VCaP (cell line): ENCODE data around the gene ABCA3.

ENCODE experiments used
- H3K27ac ChIP-seq: fragments of 450-650 bp; 2 replicates; pipeline ENCODE4 v1.5.1; 2017
- TF ChIP-seq, protein P1 (sequence below): fragments of 450-650 bp; conservative IDR thresholded peaks from 2 replicates; pipeline ENCODE4 v1.5.1; 2017; ENCODE audit warnings: mild to moderate bottlenecking, moderate library complexity

Gene ABCA3

DNA sequence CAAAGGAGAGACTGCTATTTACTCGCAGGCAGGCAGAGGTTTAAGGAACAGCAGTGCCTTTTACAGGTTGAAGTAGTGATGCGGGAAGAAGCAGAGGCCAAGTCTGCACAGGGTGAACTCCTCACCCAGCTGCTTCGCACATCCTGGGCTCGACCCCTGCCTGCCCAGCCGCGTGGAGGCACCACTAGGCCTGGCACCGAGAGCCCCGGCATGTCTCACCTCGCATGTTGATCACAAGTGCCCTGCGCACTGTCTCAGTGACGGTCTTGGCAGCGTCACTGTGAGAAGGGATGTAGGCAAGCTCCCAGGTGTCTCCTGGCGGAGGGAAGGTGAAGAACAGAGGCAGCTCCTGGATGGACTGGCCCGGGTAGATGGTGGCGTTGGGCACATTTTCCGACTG is 14.7 kb downstream of the ABCA3 start:
- TF ChIP-seq, protein P1, sequence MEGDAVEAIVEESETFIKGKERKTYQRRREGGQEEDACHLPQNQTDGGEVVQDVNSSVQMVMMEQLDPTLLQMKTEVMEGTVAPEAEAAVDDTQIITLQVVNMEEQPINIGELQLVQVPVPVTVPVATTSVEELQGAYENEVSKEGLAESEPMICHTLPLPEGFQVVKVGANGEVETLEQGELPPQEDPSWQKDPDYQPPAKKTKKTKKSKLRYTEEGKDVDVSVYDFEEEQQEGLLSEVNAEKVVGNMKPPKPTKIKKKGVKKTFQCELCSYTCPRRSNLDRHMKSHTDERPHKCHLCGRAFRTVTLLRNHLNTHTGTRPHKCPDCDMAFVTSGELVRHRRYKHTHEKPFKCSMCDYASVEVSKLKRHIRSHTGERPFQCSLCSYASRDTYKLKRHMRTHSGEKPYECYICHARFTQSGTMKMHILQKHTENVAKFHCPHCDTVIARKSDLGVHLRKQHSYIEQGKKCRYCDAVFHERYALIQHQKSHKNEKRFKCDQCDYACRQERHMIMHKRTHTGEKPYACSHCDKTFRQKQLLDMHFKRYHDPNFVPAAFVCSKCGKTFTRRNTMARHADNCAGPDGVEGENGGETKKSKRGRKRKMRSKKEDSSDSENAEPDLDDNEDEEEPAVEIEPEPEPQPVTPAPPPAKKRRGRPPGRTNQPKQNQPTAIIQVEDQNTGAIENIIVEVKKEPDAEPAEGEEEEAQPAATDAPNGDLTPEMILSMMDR: no peak
- no peak overlapping the region for H3K27ac ChIP-seq

DNA sequence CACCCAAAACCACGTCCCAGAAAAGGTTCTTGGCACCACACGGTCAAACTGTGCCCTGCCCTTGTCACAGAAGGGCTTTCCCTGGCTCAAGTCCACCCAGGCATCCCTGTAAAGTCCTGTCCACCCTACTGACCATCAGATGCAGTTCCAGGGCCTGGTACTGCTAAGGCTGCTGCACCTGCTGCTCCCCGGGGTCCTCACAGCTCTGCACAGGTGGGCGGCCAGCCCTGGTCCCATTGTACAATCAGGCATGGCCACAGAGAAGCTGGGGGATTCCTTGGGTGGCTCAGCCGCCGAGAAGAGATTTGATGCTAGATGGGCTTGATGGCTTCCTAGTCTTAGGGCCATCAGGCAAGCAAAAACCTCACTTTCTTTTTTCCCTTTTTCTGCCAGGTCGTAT is 15.3 kb downstream of the ABCA3 start:
- TF ChIP-seq, protein P1: no peak
- H3K27ac ChIP-seq: no peak overlapping the region

DNA sequence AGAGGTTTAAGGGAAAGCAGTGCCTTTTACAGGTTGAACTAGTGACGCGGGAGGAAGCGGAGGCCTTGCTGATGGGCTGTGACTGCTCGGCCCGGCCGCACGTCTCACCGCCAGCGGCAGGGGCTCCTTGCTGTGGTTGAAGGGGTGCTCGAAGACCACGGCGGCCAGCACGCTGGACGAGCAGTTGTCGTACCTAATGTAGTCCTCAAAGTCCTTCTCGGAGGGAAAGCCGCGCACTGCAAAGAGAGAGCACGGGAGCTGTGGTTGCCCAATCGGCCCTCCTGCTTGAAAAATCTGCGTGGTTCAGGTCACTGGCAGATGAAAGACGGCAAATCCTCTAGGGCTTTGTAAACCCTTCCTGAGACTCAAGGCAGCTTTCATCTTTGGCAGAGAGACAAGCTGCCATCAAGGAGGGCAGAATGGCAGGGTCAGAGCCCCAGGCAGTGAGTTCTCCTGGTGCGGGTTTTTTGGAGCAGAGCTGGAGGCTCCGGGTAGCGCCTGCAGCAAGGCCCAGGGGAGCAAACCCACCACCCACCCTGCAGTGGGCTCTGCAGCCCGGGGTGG is 16.1 kb downstream of the ABCA3 start:
- H3K27ac ChIP-seq: no peak overlapping the region
- TF ChIP-seq, protein P1: no peak

DNA sequence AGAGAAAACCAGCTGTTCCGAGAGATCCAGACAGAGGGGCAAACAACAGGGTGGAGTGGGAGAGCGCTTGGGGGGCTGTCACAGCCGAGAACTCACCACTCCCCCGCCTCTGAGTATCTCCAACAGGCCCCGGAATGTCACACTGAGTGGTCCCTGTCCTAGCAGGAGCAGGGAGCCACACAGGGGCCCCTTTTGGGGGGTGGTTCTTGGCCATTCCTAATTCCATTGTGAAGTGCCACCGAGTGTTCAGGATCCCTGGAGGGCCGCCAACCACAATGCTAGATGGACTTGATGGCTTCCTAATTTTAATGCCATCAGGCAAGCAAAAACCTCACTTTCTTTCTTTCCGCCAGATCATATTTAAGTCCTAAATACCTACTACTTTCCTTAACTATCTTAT is 16.8 kb downstream of the ABCA3 start:
- no peak overlapping the region for H3K27ac ChIP-seq
- TF ChIP-seq, protein P1: no peak

DNA sequence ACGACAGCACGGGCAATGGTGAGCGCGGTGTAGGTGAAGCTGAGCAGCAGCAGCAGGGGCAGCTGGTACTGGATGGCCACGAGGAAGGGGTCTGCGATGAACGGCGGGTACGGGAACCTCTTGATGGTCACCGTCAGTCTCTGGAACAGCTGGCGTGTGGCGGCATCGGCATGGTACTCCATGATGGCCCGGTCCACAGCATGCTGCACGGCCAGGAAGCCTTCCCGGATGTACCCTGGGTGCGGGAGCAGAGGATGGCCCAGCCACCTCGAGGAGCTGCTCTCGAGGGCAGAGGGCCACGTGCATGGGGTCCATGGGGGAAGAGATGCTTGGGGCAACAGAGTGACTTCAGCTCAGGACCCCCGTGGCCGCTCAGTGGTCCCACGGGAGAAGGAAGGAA is 20.9 kb downstream of the ABCA3 start:
- H3K27ac ChIP-seq: no peak overlapping the region
- TF ChIP-seq, protein P1: no peak

DNA sequence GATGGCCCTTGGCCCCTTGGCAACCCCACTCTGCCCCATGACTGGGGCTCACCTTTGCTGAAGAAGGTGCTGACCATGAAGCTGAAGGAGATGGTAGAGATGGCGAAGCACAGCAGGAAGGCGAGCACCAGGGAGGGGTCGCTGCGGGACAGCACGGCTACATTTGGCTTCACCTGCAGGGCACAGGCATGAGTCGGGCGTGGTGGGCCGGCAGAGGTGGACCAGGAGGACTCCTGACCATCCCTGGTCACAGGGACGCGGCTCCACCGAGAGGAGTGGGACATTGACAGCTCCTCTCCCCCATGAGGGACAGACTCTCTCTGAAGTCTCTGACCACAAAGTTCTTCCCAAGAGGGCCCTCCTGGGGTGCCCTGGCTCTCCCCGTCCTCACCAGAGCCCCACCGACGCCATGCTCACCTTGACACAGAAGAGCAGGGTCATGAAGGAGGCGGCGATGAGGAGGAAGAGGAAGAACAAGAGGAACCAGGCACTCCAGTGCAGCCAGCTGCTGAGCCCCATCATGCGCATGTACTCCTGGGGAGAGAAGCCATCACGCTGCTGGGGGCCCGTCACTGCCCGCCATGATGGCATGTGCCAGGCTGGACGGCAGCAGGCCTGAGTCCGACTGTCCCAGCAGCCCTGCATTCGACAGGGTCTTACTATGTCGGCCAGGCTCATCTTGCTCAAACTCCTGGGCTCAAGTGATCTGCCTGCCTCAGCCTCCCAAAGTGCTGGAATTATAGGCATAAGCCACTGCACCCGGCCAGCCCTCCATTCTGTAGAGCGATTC is 23.1 kb downstream of the ABCA3 start:
- TF ChIP-seq, protein P1: no peak
- no peak overlapping the region for H3K27ac ChIP-seq

DNA sequence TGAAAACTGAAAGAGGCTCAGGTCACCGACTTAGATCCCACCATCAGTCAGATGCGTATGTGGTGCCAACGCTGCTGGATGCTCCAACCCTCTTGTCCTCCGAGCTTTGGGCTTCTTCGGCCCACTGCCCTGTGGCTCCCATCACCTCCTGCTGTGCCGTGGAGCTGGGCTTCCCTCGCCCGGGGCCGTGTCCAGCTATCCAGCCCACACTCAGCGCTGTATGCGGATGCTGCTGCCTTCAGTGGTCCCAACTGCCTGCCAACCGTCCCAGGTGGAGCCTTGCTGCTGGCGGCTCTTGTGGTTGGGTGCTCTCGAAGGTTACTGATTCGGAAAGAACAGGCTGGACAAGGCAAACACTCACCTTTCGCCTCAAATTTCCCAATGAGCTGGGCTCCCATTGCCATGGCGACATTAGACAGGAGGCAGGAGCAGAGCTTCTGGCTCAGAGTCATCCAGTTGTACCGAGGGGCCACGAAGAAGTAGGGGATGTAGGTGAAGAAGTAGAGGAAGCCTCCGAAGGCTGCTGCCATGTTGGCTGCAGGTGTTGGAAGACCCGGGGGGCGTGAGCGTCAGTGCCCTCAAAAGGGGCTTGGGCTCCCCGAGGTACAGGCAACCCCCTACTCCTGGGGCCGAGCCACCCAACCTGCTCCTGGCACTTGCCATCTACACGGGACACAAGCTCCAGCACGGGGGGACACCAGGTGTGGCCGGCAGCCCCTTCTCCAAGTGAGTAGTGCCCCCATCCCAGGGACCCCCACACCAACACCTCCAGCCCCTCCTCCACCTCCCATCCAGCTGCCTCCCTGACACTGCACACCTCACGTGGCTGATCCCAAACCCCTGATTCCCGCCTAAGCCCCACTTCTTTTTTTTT is 32.2 kb downstream of the ABCA3 start:
- TF ChIP-seq, protein P1: no peak
- no peak overlapping the region for H3K27ac ChIP-seq
